Ovary (tissue), 3 donors: Measurements from ENCODE around the gene MLLT11.

Experiments
- CTCF ChIP-seq, 3 donors: fragments of 450-650 bp in 2 of 3; fragments of 200-600 bp in 1 of 3; IDR thresholded peaks; one replicate each; pipeline versions ENCODE4 v1.5.1 to v1.8.0; 2016 to 2022; ENCODE audit warnings: antibody characterized with exemption in 3 of 3, mild to moderate bottlenecking in 1 of 3
- EP300 ChIP-seq: sonication (generic); formaldehyde crosslinking; IDR thresholded peaks from one replicate; pipeline ENCODE4 v1.6.1; 2017; ENCODE audit warnings: antibody characterized with exemption
- POLR2A ChIP-seq: fragments of 450-650 bp; IDR thresholded peaks from one replicate; pipeline ENCODE4 v1.6.1; 2017; ENCODE audit warnings: antibody characterized with exemption, mild to moderate bottlenecking, moderate library complexity
- donor health status: DM: no; HTN: no; CAD: no.

GRCh38 chr1:151043163-151043562, 17.0 kb upstream of the MLLT11 start:
- TF ChIP-seq CTCF (IDR thresholded peaks at IDR 0.05) (no peak), POLR2A (no peak), EP300 (no peak)
